ENCODE measurements around the gene SFRP5. TPM values are rescaled to one million over a fixed set of nuclear protein-coding genes. Genes with fewer than 3 reads are reported as not detected.

The SFRP5 gene
- total and polyA plus RNA-seq, 10 of the 15 experiments (the other 5 are each of a cell fraction or from before 2014, with no cell fraction given): not detected

- CTCF ChIA-PET: interaction anchor here (1.0 to 21.5 kb wide), 3 partner anchors 13 to 150 kb away, joined by 3 to 416 read pairs (median 26); partner anchors contain the start of genes ANKRD2, MARVELD1 and ZFYVE27
- ATAC-seq (no peak), FAIRE-seq (no peak), DNase-seq (ENCODE audit: low read depth, low spot score) (no peak)
- Histone ChIP-seq H3K27ac (ENCODE audit: control insufficient read depth, insufficient read depth) (no peak overlapping the region), H3K36me3 (ENCODE audit: control insufficient read depth in 2 of 2, insufficient read depth in 2 of 2, low read length in 1 of 2) (no peaks in the 10 kb centered on the region), H3K27me3 (replicated peaks in 1 of 2; ENCODE audit: control insufficient read depth in 2 of 2, insufficient read depth in 2 of 2, low read length in 1 of 2) (no peaks in the 10 kb centered on the region), H4K20me1 (ENCODE audit: control insufficient read depth, insufficient read depth) (no peaks in the 10 kb centered on the region), H3K79me2 (ENCODE audit: control insufficient read depth, insufficient read depth, low read length) (no peaks in the 10 kb centered on the region), H3K4me2 (ENCODE audit: control insufficient read depth, insufficient read depth) (no peak overlapping the region), H3K9ac (ENCODE audit: control insufficient read depth, insufficient read depth, low read length) (no peak overlapping the region), H3K4me3 (no peak overlapping the region), H2AFZ (ENCODE audit: control insufficient read depth, low read depth, low read length) (no peak overlapping the region), H3K4me1 (ENCODE audit: control insufficient read depth, insufficient read depth, low read length) (no peaks in the 10 kb centered on the region), H3K9me3 (replicated peaks; ENCODE audit: control insufficient read depth, insufficient read depth, low read length) (no peaks in the 10 kb centered on the region; the same call in 2 of the 3 replicates)
- SMC1A ChIA-PET (ENCODE audit: uncharacterized antibody, unreplicated experiment): interaction anchor here (0.6 kb wide), 1 partner anchor 15 kb away, joined by 3 read pairs; the partner anchor contains the start of gene ZFYVE27
- 85% methylated on average over 12 of the region's 12 CpGs for WGBS (ENCODE audit: insufficient coverage, insufficient replicate concordance, low lambda C conversion rate, missing lambda C conversion rate)
- intact Hi-C loops (cut with micrococcal nuclease; ENCODE audit: unreplicated experiment): no loop called here
- BruUV-seq (replicated peaks): no TSS peak
- RAD21 ChIA-PET (ENCODE audit: unreplicated experiment): interaction anchor here (1.1 kb wide), 1 partner anchor 21 kb away, joined by 3 read pairs; no protein-coding TSS in a partner anchor
- POLR2A ChIA-PET: no interaction called here
- no peak for TF ChIP-seq FOS (IDR thresholded peaks at IDR 0.05; ENCODE audit: borderline replicate concordance, extremely low read depth, insufficient read length)
- no peak for TF ChIP-seq STAT1 (conservative IDR thresholded peaks at IDR 0.05)
- no peak for TF ChIP-seq HDAC2 (IDR thresholded peaks at IDR 0.05)
- no peak for TF ChIP-seq EP300 (IDR thresholded peaks at IDR 0.05; ENCODE audit: borderline replicate concordance in 1 of 2, control insufficient read depth in 1 of 2, low read depth in 2 of 2, low read length in 2 of 2)
- TF ChIP-seq SRF (IDR thresholded peaks at IDR 0.05; ENCODE audit: low read depth in 2 of 2, low read length in 2 of 2): no peak
- TF ChIP-seq YBX1 (IDR thresholded peaks at IDR 0.05): no peak
- no peak for TF ChIP-seq YY1 (IDR thresholded peaks at IDR 0.05; ENCODE audit: low read depth, low read length)
- no peak for TF ChIP-seq ASH2L (IDR thresholded peaks at IDR 0.05; ENCODE audit: borderline replicate concordance, low read depth)
- TF ChIP-seq, protein P1, sequence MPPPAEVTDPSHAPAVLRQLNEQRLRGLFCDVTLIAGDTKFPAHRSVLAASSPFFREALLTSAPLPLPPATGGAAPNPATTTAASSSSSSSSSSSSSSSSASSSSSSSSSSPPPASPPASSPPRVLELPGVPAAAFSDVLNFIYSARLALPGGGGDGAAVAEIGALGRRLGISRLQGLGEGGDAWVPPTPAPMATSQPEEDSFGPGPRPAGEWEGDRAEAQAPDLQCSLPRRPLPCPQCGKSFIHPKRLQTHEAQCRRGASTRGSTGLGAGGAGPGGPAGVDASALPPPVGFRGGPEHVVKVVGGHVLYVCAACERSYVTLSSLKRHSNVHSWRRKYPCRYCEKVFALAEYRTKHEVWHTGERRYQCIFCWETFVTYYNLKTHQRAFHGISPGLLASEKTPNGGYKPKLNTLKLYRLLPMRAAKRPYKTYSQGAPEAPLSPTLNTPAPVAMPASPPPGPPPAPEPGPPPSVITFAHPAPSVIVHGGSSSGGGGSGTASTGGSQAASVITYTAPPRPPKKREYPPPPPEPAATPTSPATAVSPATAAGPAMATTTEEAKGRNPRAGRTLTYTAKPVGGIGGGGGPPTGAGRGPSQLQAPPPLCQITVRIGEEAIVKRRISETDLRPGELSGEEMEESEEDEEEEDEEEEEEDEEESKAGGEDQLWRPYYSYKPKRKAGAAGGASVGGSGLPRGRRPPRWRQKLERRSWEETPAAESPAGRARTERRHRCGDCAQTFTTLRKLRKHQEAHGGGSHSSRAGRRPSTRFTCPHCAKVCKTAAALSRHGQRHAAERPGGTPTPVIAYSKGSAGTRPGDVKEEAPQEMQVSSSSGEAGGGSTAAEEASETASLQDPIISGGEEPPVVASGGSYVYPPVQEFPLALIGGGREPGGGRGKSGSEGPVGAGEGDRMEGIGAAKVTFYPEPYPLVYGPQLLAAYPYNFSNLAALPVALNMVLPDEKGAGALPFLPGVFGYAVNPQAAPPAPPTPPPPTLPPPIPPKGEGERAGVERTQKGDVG (CRISPR knock-in tag; IDR thresholded peaks at IDR 0.05): no peak
- TF ChIP-seq RAD51 (IDR thresholded peaks at IDR 0.05): no peak
- in situ Hi-C loops (cut with MboI): no loop called here
These were observed 49.7 kb downstream of the SFRP5 start for GRCh38 chr10:97721871-97722780.
